ENCODE measurements around the gene ABLIM2.

DNA sequence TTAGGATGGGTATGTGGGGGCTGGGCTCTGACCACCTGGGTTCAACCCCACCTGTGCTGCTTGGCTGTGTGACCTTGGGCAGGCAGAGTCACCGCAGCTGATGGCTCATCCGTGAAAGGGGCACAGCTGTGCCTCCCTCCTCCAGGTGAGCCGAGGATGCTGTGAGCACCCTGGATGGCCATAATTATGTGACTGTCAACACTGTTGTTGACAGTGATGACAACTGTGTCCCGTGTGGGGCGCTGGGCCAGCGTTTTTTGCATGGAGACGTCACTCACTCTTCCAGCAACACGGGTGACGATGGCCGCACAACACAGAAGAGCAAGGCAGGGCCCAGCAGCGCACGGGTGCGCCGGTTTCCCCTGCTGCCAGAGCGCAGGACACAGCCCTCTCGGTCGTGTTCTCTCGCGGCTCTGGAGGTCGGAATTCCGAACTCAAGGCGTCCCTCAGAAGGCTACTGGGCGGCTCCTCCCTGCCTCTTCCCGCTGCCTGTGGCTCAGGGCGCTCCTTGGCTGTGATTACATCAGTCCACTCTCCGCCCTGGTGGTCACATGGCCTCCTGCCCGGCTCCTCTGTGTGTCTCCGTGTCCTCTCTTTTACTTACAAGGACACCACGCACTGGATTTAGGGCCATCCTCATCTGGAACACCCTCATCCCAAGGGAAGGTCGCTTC is 41.8 kb upstream of the ABLIM2 start:
- TF ChIP-seq, protein P1, sequence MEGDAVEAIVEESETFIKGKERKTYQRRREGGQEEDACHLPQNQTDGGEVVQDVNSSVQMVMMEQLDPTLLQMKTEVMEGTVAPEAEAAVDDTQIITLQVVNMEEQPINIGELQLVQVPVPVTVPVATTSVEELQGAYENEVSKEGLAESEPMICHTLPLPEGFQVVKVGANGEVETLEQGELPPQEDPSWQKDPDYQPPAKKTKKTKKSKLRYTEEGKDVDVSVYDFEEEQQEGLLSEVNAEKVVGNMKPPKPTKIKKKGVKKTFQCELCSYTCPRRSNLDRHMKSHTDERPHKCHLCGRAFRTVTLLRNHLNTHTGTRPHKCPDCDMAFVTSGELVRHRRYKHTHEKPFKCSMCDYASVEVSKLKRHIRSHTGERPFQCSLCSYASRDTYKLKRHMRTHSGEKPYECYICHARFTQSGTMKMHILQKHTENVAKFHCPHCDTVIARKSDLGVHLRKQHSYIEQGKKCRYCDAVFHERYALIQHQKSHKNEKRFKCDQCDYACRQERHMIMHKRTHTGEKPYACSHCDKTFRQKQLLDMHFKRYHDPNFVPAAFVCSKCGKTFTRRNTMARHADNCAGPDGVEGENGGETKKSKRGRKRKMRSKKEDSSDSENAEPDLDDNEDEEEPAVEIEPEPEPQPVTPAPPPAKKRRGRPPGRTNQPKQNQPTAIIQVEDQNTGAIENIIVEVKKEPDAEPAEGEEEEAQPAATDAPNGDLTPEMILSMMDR (IDR thresholded peaks at IDR 0.05): no peak
- TF ChIP-seq EZH2 (IDR thresholded peaks at IDR 0.05; ENCODE audit: borderline replicate concordance, insufficient read depth, low read depth, low read length, poor library complexity, severe bottlenecking): no peak
